Epithelial cell of proximal tubule (primary cell): Measurements from ENCODE around the gene PCTP. TPM values are rescaled to one million over a fixed set of nuclear protein-coding genes. Genes with fewer than 3 reads are reported as not detected.

Source experiments
- DNase-seq: peaks from one replicate; pipeline ENCODE4 v3.0.0-alpha.2; 2011; ENCODE audit warnings: low read depth
- H3K4me3 ChIP-seq: 2 replicates; pipeline ENCODE4 v1.5.1; 2011; ENCODE audit warnings: low read depth, mild to moderate bottlenecking, low read length
- total RNA-seq: library from RNA; depleted of rRNA; stranded (reverse); fragments of >200 nt; gene quantifications from 2 replicates; pipeline ENCODE4 v1.2.3, GENCODE V29; 2015
- TF ChIP-seq, protein P1 (sequence below): conservative IDR thresholded peaks from 2 replicates; pipeline ENCODE4 v1.5.1; 2012; ENCODE audit warnings: low read depth, mild to moderate bottlenecking, low read length

PCTP gene
- total RNA-seq, 1 donor from 2014 or later, result 11.4 TPM

DNA sequence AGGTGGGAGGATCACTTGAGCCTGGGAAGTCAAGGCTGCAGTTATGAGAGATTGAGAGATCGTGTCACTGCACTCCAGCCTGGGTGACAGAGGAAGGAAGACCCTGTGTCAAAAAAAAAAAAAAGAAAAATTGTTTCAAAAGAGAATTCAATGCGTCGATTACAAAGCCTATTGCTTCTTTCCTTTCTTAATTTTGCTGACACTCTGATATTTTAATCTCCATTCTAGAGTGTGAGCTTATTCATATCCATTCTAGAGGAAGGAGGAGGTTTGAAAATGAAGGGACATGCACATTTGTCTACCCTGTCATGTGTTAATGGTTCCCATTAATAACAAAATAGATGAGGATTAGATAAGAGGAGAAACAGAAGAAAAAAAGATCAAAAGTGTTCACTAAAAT lies 63.1 kb downstream of the PCTP start:
- TF ChIP-seq, protein P1, sequence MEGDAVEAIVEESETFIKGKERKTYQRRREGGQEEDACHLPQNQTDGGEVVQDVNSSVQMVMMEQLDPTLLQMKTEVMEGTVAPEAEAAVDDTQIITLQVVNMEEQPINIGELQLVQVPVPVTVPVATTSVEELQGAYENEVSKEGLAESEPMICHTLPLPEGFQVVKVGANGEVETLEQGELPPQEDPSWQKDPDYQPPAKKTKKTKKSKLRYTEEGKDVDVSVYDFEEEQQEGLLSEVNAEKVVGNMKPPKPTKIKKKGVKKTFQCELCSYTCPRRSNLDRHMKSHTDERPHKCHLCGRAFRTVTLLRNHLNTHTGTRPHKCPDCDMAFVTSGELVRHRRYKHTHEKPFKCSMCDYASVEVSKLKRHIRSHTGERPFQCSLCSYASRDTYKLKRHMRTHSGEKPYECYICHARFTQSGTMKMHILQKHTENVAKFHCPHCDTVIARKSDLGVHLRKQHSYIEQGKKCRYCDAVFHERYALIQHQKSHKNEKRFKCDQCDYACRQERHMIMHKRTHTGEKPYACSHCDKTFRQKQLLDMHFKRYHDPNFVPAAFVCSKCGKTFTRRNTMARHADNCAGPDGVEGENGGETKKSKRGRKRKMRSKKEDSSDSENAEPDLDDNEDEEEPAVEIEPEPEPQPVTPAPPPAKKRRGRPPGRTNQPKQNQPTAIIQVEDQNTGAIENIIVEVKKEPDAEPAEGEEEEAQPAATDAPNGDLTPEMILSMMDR, result no peak
- no peak for DNase-seq
- H3K4me3 ChIP-seq, result no peak overlapping the region

DNA sequence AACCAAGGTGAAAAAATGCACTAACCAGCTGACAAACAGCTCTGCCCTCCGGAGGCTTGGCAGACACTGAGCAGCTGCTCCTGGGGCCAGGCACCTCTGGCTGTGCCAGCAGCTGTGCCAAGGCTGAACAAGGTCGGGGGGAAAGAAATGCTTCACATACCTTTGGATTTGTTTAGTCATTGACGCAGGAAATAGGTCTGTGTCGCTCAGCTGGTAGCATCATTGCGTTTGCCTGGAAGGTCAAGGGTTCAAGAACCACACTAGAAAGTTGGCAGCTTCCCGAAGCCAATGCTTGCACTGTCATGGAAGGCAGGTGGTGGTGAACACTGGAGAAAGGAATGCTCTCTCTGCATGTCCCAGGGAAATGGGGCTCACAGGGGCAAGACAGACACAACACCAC lies 63.5 kb downstream of the PCTP start:
- no peak overlapping the region for H3K4me3 ChIP-seq
- peak; percentile 35 for DNase-seq
- TF ChIP-seq, protein P1, result no peak

DNA sequence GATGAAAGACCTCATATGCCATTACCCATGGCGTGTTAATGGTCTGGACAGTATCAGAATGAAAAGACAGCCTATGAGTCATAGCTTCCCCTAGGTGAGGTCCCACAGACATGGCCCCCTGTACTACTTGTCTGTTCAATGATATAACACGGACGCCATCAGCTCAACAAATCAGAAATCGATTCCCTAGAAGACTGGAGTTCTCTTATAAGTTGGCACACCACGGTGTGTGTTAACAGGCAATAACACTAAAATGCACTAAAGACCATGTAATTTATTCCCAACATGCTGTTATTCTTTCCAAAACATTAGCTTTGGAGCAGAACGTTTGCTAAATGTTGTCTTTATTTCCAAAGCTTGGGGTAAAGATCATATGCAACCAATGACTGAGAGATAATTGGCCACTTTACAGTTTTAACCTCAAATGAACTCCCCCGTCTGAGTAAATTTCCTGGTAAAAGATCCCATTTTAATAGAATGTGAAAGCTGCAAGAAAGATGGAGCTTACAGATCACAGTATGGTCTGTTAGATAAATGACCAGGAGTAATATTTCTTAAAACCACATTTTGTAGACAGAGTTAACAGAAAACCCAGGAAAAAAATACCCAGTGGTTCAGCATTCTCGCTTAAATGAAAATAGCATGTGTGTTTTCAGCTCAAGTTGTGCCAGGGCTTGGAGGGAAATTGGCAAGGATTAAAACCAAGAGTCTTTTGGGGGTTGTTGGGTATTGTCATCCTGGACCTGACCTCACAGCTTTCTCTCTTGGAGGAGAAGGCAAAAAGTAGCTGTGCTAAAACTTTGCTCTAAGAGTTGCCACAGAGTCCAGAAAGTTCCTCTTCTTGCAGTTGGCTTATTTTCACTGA lies 65.9 kb downstream of the PCTP start:
- no peak for DNase-seq
- H3K4me3 ChIP-seq, result no peak overlapping the region
- TF ChIP-seq, protein P1, result no peak

DNA sequence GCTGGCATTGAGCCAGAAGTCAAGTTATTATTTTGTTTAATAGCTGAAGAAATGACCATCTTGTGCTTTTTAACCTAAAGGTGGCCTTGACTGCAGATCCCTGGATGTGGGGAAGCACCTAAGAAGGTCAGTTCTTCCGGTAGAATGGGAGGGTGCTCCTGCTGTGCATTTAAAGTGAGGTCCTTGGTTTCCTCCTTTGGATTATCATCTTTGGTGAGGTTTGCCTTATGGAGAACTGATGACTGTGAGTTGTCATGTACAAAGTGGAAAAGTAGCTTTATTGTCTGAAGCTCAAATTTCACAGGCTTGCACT lies 66.5 kb downstream of the PCTP start:
- no peak for DNase-seq
- H3K4me3 ChIP-seq, result no peak overlapping the region
- TF ChIP-seq, protein P1, result no peak

DNA sequence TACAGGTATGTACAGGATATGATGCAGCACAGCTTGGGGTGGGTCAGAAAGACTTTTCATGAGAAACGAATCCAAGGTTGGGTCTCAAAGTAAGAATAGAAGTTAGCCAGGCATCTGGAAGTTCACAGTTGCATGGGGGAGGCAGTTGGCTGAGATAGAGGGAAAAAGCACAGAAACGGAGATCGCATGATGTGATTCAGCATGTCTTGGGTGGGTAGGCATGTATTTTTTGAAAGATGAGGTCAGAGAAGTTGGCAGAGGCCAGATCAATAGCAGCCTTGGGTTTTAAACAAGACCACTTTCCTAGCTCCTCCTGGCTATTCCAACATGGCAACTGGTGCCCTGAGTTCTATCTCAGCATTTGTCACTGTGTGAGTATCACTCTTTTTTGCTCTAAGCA lies 67.2 kb downstream of the PCTP start:
- no peak overlapping the region for H3K4me3 ChIP-seq
- no peak for DNase-seq
- TF ChIP-seq, protein P1, result no peak

DNA sequence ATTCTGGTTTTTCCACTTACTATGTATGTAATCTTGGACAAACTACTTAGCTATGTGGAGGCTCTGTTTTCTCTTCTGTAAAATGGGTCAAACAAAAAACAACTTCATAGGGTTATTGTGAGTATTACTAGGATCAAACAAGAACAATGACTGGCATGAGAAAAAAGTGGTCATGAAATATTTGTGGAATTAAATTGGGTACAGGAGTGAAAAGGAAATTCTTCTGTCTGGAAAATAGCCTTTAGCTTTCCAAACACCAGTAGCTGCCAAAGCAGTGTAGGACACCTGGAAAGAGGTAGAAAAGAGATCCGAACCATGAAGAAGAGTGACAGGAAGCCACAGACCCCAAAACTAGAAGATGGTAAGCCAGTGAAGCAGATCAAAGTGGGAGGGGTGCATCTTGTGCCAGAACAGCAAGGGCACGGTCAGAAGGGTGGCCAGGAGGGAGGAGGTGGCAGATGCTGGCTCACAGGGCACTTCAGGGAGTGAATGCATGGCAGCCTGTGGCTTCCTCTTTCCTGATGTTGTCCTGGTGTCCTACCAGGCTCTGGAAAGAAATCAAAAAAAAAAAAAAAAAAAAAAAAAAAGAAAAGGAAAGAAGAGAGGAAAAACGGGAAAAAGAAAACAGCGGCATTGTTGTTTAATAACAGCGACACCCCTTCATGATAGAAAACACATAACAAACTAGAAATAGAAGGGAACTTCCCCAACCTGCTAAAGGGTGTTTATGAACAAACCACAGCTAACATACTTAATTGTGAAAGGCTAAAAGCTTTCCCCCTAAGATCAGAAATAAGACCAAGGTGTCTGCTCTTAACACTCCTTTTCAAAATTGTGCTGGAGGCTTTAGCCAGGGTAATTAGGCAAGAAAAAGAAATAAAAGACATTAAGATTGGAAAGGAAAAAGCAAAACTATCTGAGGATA lies 67.9 kb downstream of the PCTP start:
- H3K4me3 ChIP-seq, result no peak overlapping the region
- TF ChIP-seq, protein P1, result no peak
- DNase-seq, result no peak
